Large intestine (tissue), 12 donors: Measurements from ENCODE around the gene C16orf74. TPM values are rescaled to one million over a fixed set of nuclear protein-coding genes. Genes with fewer than 3 reads are reported as not detected.
A peak's percentile ranks its signal among the peaks of the same experiment; 100 is the strongest.

ENCODE experiments used
- DNase-seq, 2 donors: peaks; one replicate each; pipeline versions ENCODE4 v3.0.0 to v3.0.0-alpha.2; 2013
- H3K27ac ChIP-seq: one replicate; pipeline ENCODE4 v1.5.1; 2013; ENCODE audit warnings: low read length
- H3K27me3 ChIP-seq: 2 replicates; pipeline ENCODE4 v1.6.1; 2013; ENCODE audit warnings: low read length; ENCODE audit not compliant: control insufficient read depth, insufficient read depth
- H3K36me3 ChIP-seq: 2 replicates; pipeline ENCODE4 v1.6.1; 2013; ENCODE audit warnings: low read length; ENCODE audit not compliant: control insufficient read depth, insufficient read depth
- H3K4me1 ChIP-seq: one replicate; pipeline ENCODE4 v1.6.1; 2013; ENCODE audit warnings: low read length; ENCODE audit not compliant: control insufficient read depth, insufficient read depth
- H3K4me3 ChIP-seq: one replicate; pipeline ENCODE4 v1.5.1; 2013; ENCODE audit warnings: low read length
- H3K9me3 ChIP-seq: one replicate; pipeline ENCODE4 v1.6.1; 2013; ENCODE audit warnings: mild to moderate bottlenecking, low read depth, low read length, moderate library complexity; ENCODE audit not compliant: control insufficient read depth
- WGBS: methylation state at CpG from one replicate; pipeline ENCODE4 v1.1.5; 2013; ENCODE audit warnings: low lambda C conversion rate; ENCODE audit not compliant: insufficient coverage; 5-methylcytosine and 5-hydroxymethylcytosine counted together
- long read RNA-seq, 11 donors: transcript quantifications; one replicate each; lab custom pipeline, GENCODE V29; 2026
- polyA plus RNA-seq: library from polyadenylated mRNA; unstranded; fragments of 120-200 nt; gene quantifications from one replicate; pipeline ENCODE4 v1.2.1, GENCODE V29; 2013

C16orf74 gene
- polyA plus RNA-seq: 6.6 TPM
- long read RNA-seq, donor 1, partial matches to known transcripts: 10 of 10 reads
- long read RNA-seq, donor 1, other reads (novel, unspliced or antisense): 0 of 10 reads
- long read RNA-seq, donor 2, partial matches to known transcripts: 0 of 4 reads
- long read RNA-seq, donor 2, other reads (novel, unspliced or antisense): 0 of 4 reads
- long read RNA-seq, donor 3: 0 reads
- long read RNA-seq, donor 4: 0 reads
- long read RNA-seq, donor 5, partial matches to known transcripts: 0 of 3 reads
- long read RNA-seq, donor 5, other reads (novel, unspliced or antisense): 0 of 3 reads
- long read RNA-seq, donor 6, partial matches to known transcripts: 0 of 3 reads
- long read RNA-seq, donor 6, other reads (novel, unspliced or antisense): 0 of 3 reads
- long read RNA-seq, donor 7, partial matches to known transcripts: 0 of 5 reads
- long read RNA-seq, donor 7, other reads (novel, unspliced or antisense): 0 of 5 reads
- long read RNA-seq, donor 8, partial matches to known transcripts: 546 of 1,377 reads
- long read RNA-seq, donor 8, other reads (novel, unspliced or antisense): 825 of 1,377 reads
- long read RNA-seq, donor 9, partial matches to known transcripts: 8 of 12 reads
- long read RNA-seq, donor 9, other reads (novel, unspliced or antisense): 0 of 12 reads
- long read RNA-seq, donor 10, partial matches to known transcripts: 0 of 2 reads
- long read RNA-seq, donor 10, other reads (novel, unspliced or antisense): 0 of 2 reads
- long read RNA-seq, donor 11, partial matches to known transcripts: 0 of 3 reads
- long read RNA-seq, donor 11, other reads (novel, unspliced or antisense): 0 of 3 reads

DNA sequence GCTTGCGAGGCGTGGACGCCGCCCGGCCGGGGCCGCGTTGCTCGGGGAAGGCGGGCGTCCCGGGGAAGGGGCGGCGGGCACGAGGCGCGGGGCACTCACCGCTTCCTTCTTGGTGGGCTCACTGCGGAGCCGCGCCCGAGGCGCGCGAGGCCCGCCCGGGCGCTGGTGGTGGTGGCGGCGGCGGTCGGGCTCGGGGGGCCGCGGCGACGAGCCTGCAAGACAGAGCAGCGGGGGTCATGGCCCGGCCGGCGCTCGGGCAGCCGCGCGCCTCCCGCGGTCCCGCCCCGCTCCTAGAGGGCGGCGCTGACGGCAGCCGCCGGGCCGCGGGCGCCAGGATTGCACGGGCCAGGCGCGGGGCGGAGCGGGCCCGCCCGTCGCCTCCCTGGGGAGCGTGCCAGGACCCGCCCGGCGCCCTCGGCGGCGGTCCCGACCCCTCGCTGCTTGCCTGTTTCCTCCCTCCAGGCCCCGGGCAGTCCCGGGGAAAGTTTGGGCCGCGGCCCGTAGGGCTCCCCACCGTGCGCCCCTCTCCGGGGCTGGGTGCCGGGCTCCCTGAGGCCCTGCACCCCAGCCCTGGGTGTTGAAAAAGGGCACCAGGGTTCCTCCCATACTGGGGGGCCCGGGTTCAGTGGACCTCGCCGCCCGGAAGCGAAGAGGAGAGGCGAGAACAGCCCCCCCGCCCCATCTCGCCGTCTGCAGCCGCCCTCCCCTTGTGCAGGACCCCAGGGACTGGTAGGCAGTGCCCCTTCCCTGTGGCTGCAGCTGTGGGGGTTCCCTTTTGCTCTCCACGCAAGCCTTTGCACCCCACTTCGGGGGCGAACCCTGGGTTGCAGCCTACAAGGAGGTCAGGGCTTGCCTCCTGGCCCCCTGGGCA is at the start of gene C16orf74:
C16orf74 (minus strand) TSS at position 270 of the 871 bp plus-strand sequence. CDS start 15,879 bp downstream, outside the sequence.
- peaks cover 42% of the 10 kb centered on the region for H3K27me3 ChIP-seq
- WGBS: no CpG with 5 or more reads among the region's 96 CpGs
- DNase-seq: peak; percentile 50 to 67

DNA sequence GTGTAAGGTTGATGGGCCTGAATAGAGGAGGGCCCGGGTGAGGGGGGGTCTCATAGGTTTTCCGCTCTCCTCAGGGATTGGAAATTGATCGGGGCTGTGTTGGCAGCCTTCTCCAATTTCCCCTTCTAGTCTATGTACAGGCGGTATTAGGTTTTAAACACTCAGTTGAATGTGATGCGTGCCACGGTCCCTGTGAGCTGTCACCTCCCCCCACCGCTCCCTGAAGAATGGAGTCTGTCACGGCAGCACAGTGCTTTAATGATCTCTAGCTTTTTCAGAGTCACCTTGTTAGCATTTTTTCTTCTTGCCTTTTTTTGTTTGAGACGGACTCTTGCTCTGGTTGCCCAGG is 49.4 kb upstream of the C16orf74 start:
- 40% methylated on average over 1 of the region's 9 CpGs for WGBS
- Histone ChIP-seq H3K4me1 (peaks cover 2% of the 10 kb centered on the region), H3K9me3 (no peaks in the 10 kb centered on the region), H3K4me3 (peak overlapping the region; percentile 85), H3K36me3 (peaks cover 59% of the 10 kb centered on the region), H3K27me3 (no peaks in the 10 kb centered on the region), H3K27ac (peak overlapping the region; percentile 56)
- DNase-seq: no peak

More for the DNA sequence above, at the start of gene C16orf74:
- Histone ChIP-seq H3K36me3 (no peaks in the 10 kb centered on the region), H3K9me3 (peaks cover 6% of the 10 kb centered on the region), H3K4me1 (peaks cover 22% of the 10 kb centered on the region), H3K27ac (no peak within 1 kb of the TSS), H3K4me3 (peak within 1 kb of the TSS; percentile 51)

DNA sequence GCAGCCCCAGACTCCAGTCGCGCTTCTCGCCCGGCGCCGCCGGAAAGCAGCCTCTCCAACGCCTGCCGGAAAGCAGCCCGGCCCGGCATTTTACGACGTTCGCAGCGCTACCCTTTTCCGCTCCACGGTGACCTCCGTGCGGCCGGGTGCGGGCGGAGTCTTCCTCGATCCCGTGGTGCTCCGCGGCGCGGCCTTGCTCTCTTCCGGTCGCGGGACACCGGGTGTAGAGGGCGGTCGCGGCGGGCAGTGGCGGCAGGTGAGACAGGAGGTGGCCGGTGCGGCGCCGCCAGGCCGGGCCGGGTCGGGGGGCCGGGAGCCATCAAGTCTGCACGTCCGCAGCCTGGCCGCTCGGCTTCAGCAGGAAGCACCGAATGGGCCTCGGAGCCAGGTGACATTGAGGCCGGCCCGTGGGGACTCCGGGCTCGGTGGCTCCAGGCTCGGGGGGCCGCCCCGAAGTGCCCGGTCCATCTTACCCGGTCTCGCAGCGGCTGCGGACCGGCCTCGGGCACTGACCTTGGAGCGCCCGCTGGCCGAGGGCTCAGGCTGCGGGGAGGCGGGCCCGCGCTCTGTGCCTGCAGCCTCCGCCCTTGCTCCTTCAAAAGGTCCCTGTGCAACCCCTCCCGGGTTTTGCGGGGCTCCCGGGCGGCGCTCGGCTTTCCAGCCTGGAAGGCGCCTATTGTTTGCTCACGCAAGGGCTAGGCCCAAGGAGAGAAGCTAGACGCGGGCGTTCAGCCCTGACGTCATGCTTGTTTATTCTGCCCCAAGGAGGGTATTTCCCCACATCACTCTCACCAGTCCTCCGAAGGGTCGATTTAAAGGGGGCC is 48.8 kb upstream of the C16orf74 start, which contains the start of the genes COX4I1 and EMC8:
COX4I1 (plus strand) TSS at position 199 of the 824 bp plus-strand sequence. CDS start 1,511 bp downstream, outside the sequence.
EMC8 (minus strand) TSS at position 48 of the 824 bp plus-strand sequence. CDS start 249 bp downstream, outside the sequence.
- no peaks in the 10 kb centered on the region for H3K9me3 ChIP-seq
- H3K27ac ChIP-seq: peak within 1 kb of the TSS; percentile 56
- peak within 1 kb of the TSS; percentile 85 for H3K4me3 ChIP-seq
- H3K27me3 ChIP-seq: no peaks in the 10 kb centered on the region
- WGBS: no CpG with 5 or more reads among the region's 87 CpGs
- H3K4me1 ChIP-seq: peaks cover 2% of the 10 kb centered on the region
- DNase-seq: peak; percentile 92 to 96
- H3K36me3 ChIP-seq: peaks cover 59% of the 10 kb centered on the region

DNA sequence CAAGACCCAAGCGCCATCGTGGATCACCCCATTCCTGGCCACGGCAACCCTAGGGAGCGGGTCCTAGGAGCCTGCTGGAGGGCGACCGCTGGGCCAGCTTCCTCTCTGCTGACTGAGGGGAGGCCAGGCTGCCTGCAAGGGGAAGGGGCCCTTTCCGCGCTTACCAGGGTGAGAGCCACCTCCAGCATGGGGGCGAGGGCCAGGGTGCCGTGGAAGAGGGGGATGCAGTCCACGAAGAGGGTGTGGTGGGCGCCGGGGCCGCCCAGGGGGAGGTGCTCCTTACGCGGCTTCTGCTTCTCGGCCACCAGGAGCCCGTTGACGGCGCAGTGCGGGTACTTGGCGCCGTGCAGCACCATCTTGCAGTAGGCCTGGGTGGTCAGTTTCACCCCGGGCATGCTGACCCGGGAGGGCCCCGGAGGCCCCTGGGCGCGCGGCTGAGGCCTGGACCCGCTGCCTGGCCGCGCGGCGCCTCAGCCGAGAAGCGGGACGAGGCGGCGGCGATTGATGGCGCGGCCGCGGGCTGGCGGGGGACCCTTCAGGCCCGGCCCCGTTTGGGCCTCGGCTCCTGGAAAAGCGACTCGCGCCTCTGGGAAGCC is 48.1 kb upstream of the C16orf74 start:
- H3K4me1 ChIP-seq: peaks cover 2% of the 10 kb centered on the region
- peak overlapping the region; percentile 43 for H3K27ac ChIP-seq
- peak; percentile 29 to 48 for DNase-seq
- no CpG with 5 or more reads among the region's 51 CpGs for WGBS
- peaks cover 60% of the 10 kb centered on the region for H3K36me3 ChIP-seq
- H3K4me3 ChIP-seq: peak overlapping the region; percentile 85
- no peaks in the 10 kb centered on the region for H3K27me3 ChIP-seq
- no peaks in the 10 kb centered on the region for H3K9me3 ChIP-seq

DNA sequence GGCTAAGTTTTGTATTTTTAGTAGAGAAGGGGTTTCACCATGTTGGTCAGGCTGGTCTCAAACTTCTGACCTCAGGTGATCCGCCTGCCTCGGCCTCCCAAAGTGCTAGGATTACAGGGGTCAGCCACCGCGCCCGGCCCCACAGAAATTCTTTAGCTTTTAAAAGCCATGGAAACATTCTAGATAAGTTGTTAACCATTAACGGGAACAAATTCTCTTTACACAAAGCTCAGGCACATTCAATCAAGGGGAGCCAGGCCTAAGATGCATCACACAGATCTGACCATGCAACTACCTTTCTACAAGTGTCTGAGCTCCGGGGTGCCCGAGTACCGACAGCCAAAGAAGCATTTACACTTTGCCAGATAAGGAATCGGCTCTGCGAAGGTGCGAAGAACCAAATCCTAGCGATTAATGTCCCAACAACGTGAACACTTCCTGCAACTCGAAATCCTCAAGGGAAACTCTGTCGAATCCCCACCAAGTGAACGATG is 47.4 kb upstream of the C16orf74 start:
- DNase-seq: peak in 1 of 2 donors; percentile 45
- Histone ChIP-seq H3K4me1 (peaks cover 2% of the 10 kb centered on the region), H3K36me3 (peaks cover 57% of the 10 kb centered on the region), H3K9me3 (no peaks in the 10 kb centered on the region), H3K27ac (peak overlapping the region; percentile 43), H3K4me3 (peak overlapping the region; percentile 85), H3K27me3 (no peaks in the 10 kb centered on the region)
- 0% methylated on average over 2 of the region's 17 CpGs for WGBS

DNA sequence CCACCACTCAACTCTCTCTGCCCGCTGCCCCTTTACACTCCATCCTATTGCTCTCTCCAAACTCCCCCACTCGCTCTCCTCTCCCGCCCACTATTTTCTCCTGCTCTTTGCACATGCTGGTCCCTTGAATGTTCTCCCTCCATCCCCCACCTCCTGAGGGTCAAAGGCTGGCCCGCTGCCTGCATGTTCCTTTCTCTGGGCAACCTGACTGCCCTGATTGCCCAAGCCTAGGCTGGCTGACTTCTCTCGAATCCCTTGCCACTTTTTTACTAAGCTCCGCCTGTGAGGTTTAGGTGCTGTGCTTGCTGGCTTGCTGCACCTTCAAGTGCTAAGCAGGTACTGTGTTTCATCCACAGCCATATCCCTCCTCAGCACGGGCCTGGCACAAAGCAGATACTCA is 45.7 kb upstream of the C16orf74 start:
- no peaks in the 10 kb centered on the region for H3K27me3 ChIP-seq
- peaks cover 2% of the 10 kb centered on the region for H3K4me1 ChIP-seq
- WGBS: no CpG with 5 or more reads among the region's 7 CpGs
- no peak overlapping the region for H3K4me3 ChIP-seq
- H3K36me3 ChIP-seq: peaks cover 56% of the 10 kb centered on the region
- no peak overlapping the region for H3K27ac ChIP-seq
- peaks cover under 1% of the 10 kb centered on the region for H3K9me3 ChIP-seq
- no peak for DNase-seq

DNA sequence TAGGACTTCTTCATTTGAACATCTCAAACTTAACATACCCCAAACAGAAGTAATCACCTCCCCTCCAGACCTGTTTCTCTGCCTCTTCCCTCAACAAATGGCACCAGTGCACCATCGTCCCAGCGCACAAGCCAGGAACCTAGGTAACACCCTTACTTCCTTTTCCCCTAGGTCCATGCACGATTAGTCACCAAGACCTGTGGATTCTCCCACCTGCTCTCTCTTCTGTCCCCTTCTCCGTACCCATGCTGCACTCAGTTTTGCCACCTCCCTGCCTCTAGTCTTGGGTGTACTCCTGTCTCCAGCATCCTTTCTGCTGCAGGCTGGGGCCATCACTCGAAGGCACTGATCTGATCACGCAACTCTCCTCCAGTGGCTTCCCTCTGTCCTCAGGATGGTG is 45.3 kb upstream of the C16orf74 start:
- no peak for DNase-seq
- no peak overlapping the region for H3K4me3 ChIP-seq
- WGBS: 100% methylated on average over 1 of the region's 6 CpGs
- H3K4me1 ChIP-seq: peaks cover 2% of the 10 kb centered on the region
- H3K27ac ChIP-seq: no peak overlapping the region
- peaks cover 3% of the 10 kb centered on the region for H3K9me3 ChIP-seq
- no peaks in the 10 kb centered on the region for H3K27me3 ChIP-seq
- H3K36me3 ChIP-seq: peaks cover 56% of the 10 kb centered on the region

DNA sequence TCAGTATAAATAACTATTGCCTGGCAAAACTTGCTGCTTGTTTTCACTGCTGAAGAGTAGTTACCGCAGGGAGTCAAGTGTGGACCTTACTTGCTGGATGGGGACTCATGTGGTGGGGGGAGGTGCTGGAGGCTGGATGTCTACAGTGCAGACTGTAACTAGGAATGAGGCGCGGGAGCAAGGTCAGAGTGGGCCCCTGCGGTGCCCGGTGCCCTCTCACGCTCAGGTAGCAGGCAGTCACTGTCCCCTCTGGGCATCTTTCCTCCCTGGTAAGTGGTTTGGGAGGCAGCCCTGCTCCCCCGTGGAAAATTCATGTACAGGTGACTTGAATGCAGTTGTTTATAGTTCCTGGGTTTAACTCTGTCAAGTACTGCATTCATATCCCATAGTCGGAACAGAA is 43.8 kb upstream of the C16orf74 start:
- Histone ChIP-seq H3K36me3 (peaks cover 55% of the 10 kb centered on the region), H3K9me3 (peaks cover 3% of the 10 kb centered on the region), H3K4me1 (peaks cover 2% of the 10 kb centered on the region), H3K27me3 (no peaks in the 10 kb centered on the region), H3K27ac (no peak overlapping the region), H3K4me3 (no peak overlapping the region)
- DNase-seq: no peak
- WGBS: no CpG with 5 or more reads among the region's 8 CpGs
